ENCODE data around the gene IFT81.

Gene IFT81

GRCh38 chr12:110262442-110263388, 138.6 kb downstream of the IFT81 start:
- H3K79me1 ChIP-seq (ENCODE audit: low read length) = no peaks in the 10 kb centered on the region
- no peaks in the 10 kb centered on the region for H3K36me3 ChIP-seq (ENCODE audit: control insufficient read depth in 1 of 2, insufficient read depth in 2 of 2, low read length in 2 of 2)
- H4K91ac ChIP-seq (ENCODE audit: low read depth, low read length) = no peak overlapping the region
- H3K18ac ChIP-seq (ENCODE audit: low read length) = no peak overlapping the region
- no peak overlapping the region for H3K27ac ChIP-seq (ENCODE audit: low read depth, low read length)
- H4K12ac ChIP-seq (ENCODE audit: low read depth, low read length) = no peak overlapping the region
- no peak overlapping the region for H2BK120ac ChIP-seq (ENCODE audit: insufficient read depth, low read length, poor library complexity)
- H3K4me3 ChIP-seq (ENCODE audit: low read depth, low read length) = no peak overlapping the region
- H3K14ac ChIP-seq (ENCODE audit: low read length) = no peak overlapping the region
- H3K27me3 ChIP-seq (ENCODE audit: insufficient read depth, low read length) = no peaks in the 10 kb centered on the region
- DNase-seq = peak in 1 of 2 donors; percentile 58
- H2BK12ac ChIP-seq (ENCODE audit: low read length) = no peak overlapping the region
- H4K8ac ChIP-seq (ENCODE audit: low read depth, low read length) = no peak overlapping the region
- no peak overlapping the region for H2AK5ac ChIP-seq (ENCODE audit: low read length)
- H3K79me2 ChIP-seq (ENCODE audit: control insufficient read depth, insufficient read depth, low read length, poor library complexity) = no peaks in the 10 kb centered on the region
- H2BK5ac ChIP-seq (ENCODE audit: low read depth, low read length, poor library complexity) = no peak overlapping the region
- no peak overlapping the region for H3K4ac ChIP-seq (ENCODE audit: low read depth, low read length)
- no CpG with 5 or more reads among the region's 17 CpGs for WGBS (ENCODE audit: extremely low coverage, insufficient coverage, insufficient read length)
- H3K4me1 ChIP-seq (ENCODE audit: control insufficient read depth in 1 of 2, insufficient read depth in 2 of 2, low read length in 2 of 2) = no peaks in the 10 kb centered on the region
- no peak overlapping the region for H2AFZ ChIP-seq (ENCODE audit: insufficient read depth, low read length, poor library complexity)
- H3K23ac ChIP-seq (ENCODE audit: low read length) = no peak overlapping the region
- H3K9me3 ChIP-seq (ENCODE audit: insufficient read depth, low read depth, low read length) = no peaks in the 10 kb centered on the region
- no peak overlapping the region for H3K9ac ChIP-seq (ENCODE audit: low read length)
- no peak overlapping the region for H3K4me2 ChIP-seq (ENCODE audit: low read length)

- no peak for DNase-seq
- no peak overlapping the region for H3K4ac ChIP-seq (ENCODE audit: low read depth, low read length)
- H3K23ac ChIP-seq (ENCODE audit: low read length) = no peak overlapping the region
- H3K27ac ChIP-seq (ENCODE audit: low read depth, low read length) = no peak overlapping the region
- no peak overlapping the region for H4K12ac ChIP-seq (ENCODE audit: low read depth, low read length)
- H3K36me3 ChIP-seq (ENCODE audit: control insufficient read depth in 1 of 2, insufficient read depth in 2 of 2, low read length in 2 of 2) = no peaks in the 10 kb centered on the region
- H2BK5ac ChIP-seq (ENCODE audit: low read depth, low read length, poor library complexity) = no peak overlapping the region
- no peak overlapping the region for H3K9ac ChIP-seq (ENCODE audit: low read length)
- no peak overlapping the region for H3K4me2 ChIP-seq (ENCODE audit: low read length)
- H2AFZ ChIP-seq (ENCODE audit: insufficient read depth, low read length, poor library complexity) = no peak overlapping the region
- H3K9me3 ChIP-seq (ENCODE audit: insufficient read depth, low read depth, low read length) = no peaks in the 10 kb centered on the region
- no peak overlapping the region for H2AK5ac ChIP-seq (ENCODE audit: low read length)
- WGBS (ENCODE audit: extremely low coverage, insufficient coverage, insufficient read length) = no CpG with 5 or more reads among the region's 5 CpGs
- no peak overlapping the region for H2BK120ac ChIP-seq (ENCODE audit: insufficient read depth, low read length, poor library complexity)
- peaks cover 11 to 12% of the 10 kb centered on the region in 2 experiments for H3K4me1 ChIP-seq (ENCODE audit: control insufficient read depth in 1 of 2, insufficient read depth in 2 of 2, low read length in 2 of 2)
- no peak overlapping the region for H3K14ac ChIP-seq (ENCODE audit: low read length)
- H3K18ac ChIP-seq (ENCODE audit: low read length) = no peak overlapping the region
- no peak overlapping the region for H2BK12ac ChIP-seq (ENCODE audit: low read length)
- H4K91ac ChIP-seq (ENCODE audit: low read depth, low read length) = no peak overlapping the region
- H3K79me2 ChIP-seq (ENCODE audit: control insufficient read depth, insufficient read depth, low read length, poor library complexity) = no peaks in the 10 kb centered on the region
- no peak overlapping the region for H3K4me3 ChIP-seq (ENCODE audit: low read depth, low read length)
- H3K79me1 ChIP-seq (ENCODE audit: low read length) = no peaks in the 10 kb centered on the region
- no peaks in the 10 kb centered on the region for H3K27me3 ChIP-seq (ENCODE audit: insufficient read depth, low read length)
- no peak overlapping the region for H4K8ac ChIP-seq (ENCODE audit: low read depth, low read length)
Measured at GRCh38 chr12:110266381-110266960, 142.3 kb downstream of the IFT81 start.

GRCh38 chr12:110266980-110267620, 142.9 kb downstream of the IFT81 start:
- H2AK5ac ChIP-seq (ENCODE audit: low read length) = no peak overlapping the region

More at GRCh38 chr12:110266980-110267620, 142.9 kb downstream of the IFT81 start:
- no peak overlapping the region for H3K4ac ChIP-seq (ENCODE audit: low read depth, low read length)
- no peak overlapping the region for H2BK12ac ChIP-seq (ENCODE audit: low read length)
- no peak overlapping the region for H3K27ac ChIP-seq (ENCODE audit: low read depth, low read length)
- H3K36me3 ChIP-seq (ENCODE audit: control insufficient read depth in 1 of 2, insufficient read depth in 2 of 2, low read length in 2 of 2) = no peaks in the 10 kb centered on the region
- H3K23ac ChIP-seq (ENCODE audit: low read length) = no peak overlapping the region
- H2BK120ac ChIP-seq (ENCODE audit: insufficient read depth, low read length, poor library complexity) = no peak overlapping the region
- no peak overlapping the region for H2BK5ac ChIP-seq (ENCODE audit: low read depth, low read length, poor library complexity)
- H3K14ac ChIP-seq (ENCODE audit: low read length) = no peak overlapping the region
- no peak overlapping the region for H4K12ac ChIP-seq (ENCODE audit: low read depth, low read length)
- H3K79me2 ChIP-seq (ENCODE audit: control insufficient read depth, insufficient read depth, low read length, poor library complexity) = no peaks in the 10 kb centered on the region
- H3K4me3 ChIP-seq (ENCODE audit: low read depth, low read length) = no peak overlapping the region
- no peak overlapping the region for H4K91ac ChIP-seq (ENCODE audit: low read depth, low read length)
- peaks cover 11 to 12% of the 10 kb centered on the region in 2 experiments for H3K4me1 ChIP-seq (ENCODE audit: control insufficient read depth in 1 of 2, insufficient read depth in 2 of 2, low read length in 2 of 2)
- H3K18ac ChIP-seq (ENCODE audit: low read length) = no peak overlapping the region
- H3K27me3 ChIP-seq (ENCODE audit: insufficient read depth, low read length) = no peaks in the 10 kb centered on the region
- H3K9me3 ChIP-seq (ENCODE audit: insufficient read depth, low read depth, low read length) = no peaks in the 10 kb centered on the region
- H2AFZ ChIP-seq (ENCODE audit: insufficient read depth, low read length, poor library complexity) = no peak overlapping the region
- H3K4me2 ChIP-seq (ENCODE audit: low read length) = no peak overlapping the region
- no peak overlapping the region for H4K8ac ChIP-seq (ENCODE audit: low read depth, low read length)
- WGBS (ENCODE audit: extremely low coverage, insufficient coverage, insufficient read length) = no CpG with 5 or more reads among the region's 9 CpGs
- DNase-seq = no peak
- H3K9ac ChIP-seq (ENCODE audit: low read length) = no peak overlapping the region
- H3K79me1 ChIP-seq (ENCODE audit: low read length) = no peaks in the 10 kb centered on the region

All from trophoblast cell (in vitro differentiated cells and primary cell).